ENCODE results near the gene ZNF652.

Gene ZNF652

GRCh38 chr17:49406421-49407061, 44.5 kb upstream of the ZNF652 start:
- TF ChIP-seq, protein P1, sequence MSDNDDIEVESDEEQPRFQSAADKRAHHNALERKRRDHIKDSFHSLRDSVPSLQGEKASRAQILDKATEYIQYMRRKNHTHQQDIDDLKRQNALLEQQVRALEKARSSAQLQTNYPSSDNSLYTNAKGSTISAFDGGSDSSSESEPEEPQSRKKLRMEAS (IDR thresholded peaks at IDR 0.05), result no peak
- TF ChIP-seq ZBTB7A (IDR thresholded peaks at IDR 0.05; ENCODE audit: low read depth) (no peak), TEAD4 (IDR thresholded peaks at IDR 0.05) (no peak), YY1 (IDR thresholded peaks at IDR 0.05; ENCODE audit: low read depth) (no peak), EGR1 (IDR thresholded peaks at IDR 0.05) (no peak), EP300 (IDR thresholded peaks at IDR 0.05; ENCODE audit: borderline replicate concordance) (no peak), CREB1 (IDR thresholded peaks at IDR 0.05; ENCODE audit: low read depth) (no peak), RAD21 (IDR thresholded peaks at IDR 0.05; ENCODE audit: low read depth) (no peak), CEBPB (IDR thresholded peaks at IDR 0.05) (no peak), NFIC (IDR thresholded peaks at IDR 0.05) (no peak), TAF1 (IDR thresholded peaks at IDR 0.05; ENCODE audit: low read depth) (no peak), REST (IDR thresholded peaks at IDR 0.05; ENCODE audit: low read depth) (no peak), TCF12 (IDR thresholded peaks at IDR 0.05; ENCODE audit: low read depth) (no peak), FOXM1 (IDR thresholded peaks at IDR 0.05; ENCODE audit: borderline replicate concordance, low read depth) (no peak)

- TF ChIP-seq ZBTB7A (IDR thresholded peaks at IDR 0.05; ENCODE audit: low read depth) (no peak), YY1 (IDR thresholded peaks at IDR 0.05; ENCODE audit: low read depth) (no peak)
Observed at GRCh38 chr17:49404906-49405305, 42.9 kb upstream of the ZNF652 start.

- TF ChIP-seq TEAD4 (IDR thresholded peaks at IDR 0.05) (no peak), TCF12 (IDR thresholded peaks at IDR 0.05; ENCODE audit: low read depth) (no peak), EGR1 (IDR thresholded peaks at IDR 0.05) (no peak), CREB1 (IDR thresholded peaks at IDR 0.05; ENCODE audit: low read depth) (no peak), REST (IDR thresholded peaks at IDR 0.05; ENCODE audit: low read depth) (no peak), CEBPB (IDR thresholded peaks at IDR 0.05) (no peak), NFIC (IDR thresholded peaks at IDR 0.05) (no peak), TAF1 (IDR thresholded peaks at IDR 0.05; ENCODE audit: low read depth) (no peak), ZBTB7A (IDR thresholded peaks at IDR 0.05; ENCODE audit: low read depth) (no peak), FOXM1 (IDR thresholded peaks at IDR 0.05; ENCODE audit: borderline replicate concordance, low read depth) (no peak), RAD21 (IDR thresholded peaks at IDR 0.05; ENCODE audit: low read depth) (no peak), EP300 (IDR thresholded peaks at IDR 0.05; ENCODE audit: borderline replicate concordance) (no peak), YY1 (IDR thresholded peaks at IDR 0.05; ENCODE audit: low read depth) (no peak)
- TF ChIP-seq, protein P2, sequence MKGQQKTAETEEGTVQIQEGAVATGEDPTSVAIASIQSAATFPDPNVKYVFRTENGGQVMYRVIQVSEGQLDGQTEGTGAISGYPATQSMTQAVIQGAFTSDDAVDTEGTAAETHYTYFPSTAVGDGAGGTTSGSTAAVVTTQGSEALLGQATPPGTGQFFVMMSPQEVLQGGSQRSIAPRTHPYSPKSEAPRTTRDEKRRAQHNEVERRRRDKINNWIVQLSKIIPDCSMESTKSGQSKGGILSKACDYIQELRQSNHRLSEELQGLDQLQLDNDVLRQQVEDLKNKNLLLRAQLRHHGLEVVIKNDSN (IDR thresholded peaks at IDR 0.05), result no peak
- TF ChIP-seq, protein P1 (IDR thresholded peaks at IDR 0.05), result no peak
Observed at GRCh38 chr17:49404361-49404760, 42.3 kb upstream of the ZNF652 start.

DNA sequence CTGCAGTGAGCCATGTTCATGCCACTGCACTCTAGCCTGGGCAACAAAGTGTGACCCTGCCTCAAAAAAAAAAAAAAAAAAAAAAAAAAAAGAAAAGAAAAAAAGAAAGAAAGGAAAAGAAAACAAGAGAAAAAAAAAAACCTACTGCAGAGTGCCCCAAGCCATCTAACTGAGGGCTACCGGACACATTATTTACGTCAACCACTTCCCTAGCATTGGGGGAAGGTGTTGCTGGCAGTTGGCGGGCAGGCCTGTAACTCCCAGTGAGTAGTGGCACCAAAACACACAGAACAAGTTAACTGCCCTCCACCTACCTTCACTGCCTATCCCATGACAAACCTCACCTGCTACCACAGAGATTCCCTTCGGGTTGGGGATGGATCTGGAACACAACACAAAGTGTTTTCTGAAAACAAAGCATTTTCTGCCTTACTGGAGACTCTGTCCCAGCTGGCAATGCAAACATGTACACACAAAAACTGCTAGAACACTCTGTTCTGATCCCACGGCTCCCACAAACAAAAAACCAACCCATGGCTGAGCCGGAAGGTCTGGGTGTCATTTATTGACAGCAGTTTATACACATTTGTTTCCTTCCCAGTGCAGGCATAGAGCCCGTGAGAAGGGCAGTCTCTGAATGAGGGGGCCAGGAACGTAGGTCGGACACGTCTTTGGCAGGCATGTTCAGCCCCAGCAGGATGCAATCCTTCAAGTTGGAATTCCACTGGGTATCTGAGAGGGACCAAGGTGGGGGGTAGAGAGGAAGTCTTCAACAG, 41.7 kb upstream of the ZNF652 start:
- TF ChIP-seq, protein P1 (IDR thresholded peaks at IDR 0.05), result no peak
- no peak for TF ChIP-seq TCF12 (IDR thresholded peaks at IDR 0.05; ENCODE audit: low read depth)

GRCh38 chr17:49402706-49403105, 40.7 kb upstream of the ZNF652 start:
- TF ChIP-seq CREB1 (IDR thresholded peaks at IDR 0.05; ENCODE audit: low read depth) (no peak), RAD21 (IDR thresholded peaks at IDR 0.05; ENCODE audit: low read depth) (no peak), REST (IDR thresholded peaks at IDR 0.05; ENCODE audit: low read depth) (no peak), EGR1 (IDR thresholded peaks at IDR 0.05) (no peak), ZBTB7A (IDR thresholded peaks at IDR 0.05; ENCODE audit: low read depth) (no peak), NFIC (IDR thresholded peaks at IDR 0.05) (no peak), YY1 (IDR thresholded peaks at IDR 0.05; ENCODE audit: low read depth) (no peak), TCF12 (IDR thresholded peaks at IDR 0.05; ENCODE audit: low read depth) (no peak), TAF1 (IDR thresholded peaks at IDR 0.05; ENCODE audit: low read depth) (no peak), CEBPB (IDR thresholded peaks at IDR 0.05) (no peak), EP300 (IDR thresholded peaks at IDR 0.05; ENCODE audit: borderline replicate concordance) (no peak), FOXM1 (IDR thresholded peaks at IDR 0.05; ENCODE audit: borderline replicate concordance, low read depth) (no peak), TEAD4 (IDR thresholded peaks at IDR 0.05) (no peak)
- TF ChIP-seq, protein P1 (IDR thresholded peaks at IDR 0.05), result no peak
- TF ChIP-seq, protein P2 (IDR thresholded peaks at IDR 0.05), result no peak
